NT2/D1 (cell line): ENCODE data around the gene TGFBRAP1.

Experiments used
- SUZ12 ChIP-seq: IDR thresholded peaks from 2 replicates; pipeline ENCODE4 v1.6.1; 2011; ENCODE audit not compliant: insufficient read length, insufficient read depth; ENCODE audit errors: extremely low read depth
- YY1 ChIP-seq: IDR thresholded peaks from 2 replicates; pipeline ENCODE4 v1.6.1; 2011; ENCODE audit not compliant: insufficient read length, insufficient read depth
- ZNF274 ChIP-seq: IDR thresholded peaks from 2 replicates; pipeline ENCODE4 v1.6.1; 2011; ENCODE audit warnings: mild to moderate bottlenecking, low read depth, low read length

- TF ChIP-seq YY1 (no peak), ZNF274 (no peak), SUZ12 (no peak)
Observed at GRCh38 chr2:105373344-105373781, 43.8 kb upstream of the TGFBRAP1 start.
